GM19238 (cell line): ENCODE data around the gene APOBEC4.

Experiments used
- DNase-seq: peaks from one replicate; pipeline ENCODE4 v3.0.0; 2011; ENCODE audit warnings: low spot score; ENCODE audit not compliant: insufficient read length

APOBEC4 gene

DNA sequence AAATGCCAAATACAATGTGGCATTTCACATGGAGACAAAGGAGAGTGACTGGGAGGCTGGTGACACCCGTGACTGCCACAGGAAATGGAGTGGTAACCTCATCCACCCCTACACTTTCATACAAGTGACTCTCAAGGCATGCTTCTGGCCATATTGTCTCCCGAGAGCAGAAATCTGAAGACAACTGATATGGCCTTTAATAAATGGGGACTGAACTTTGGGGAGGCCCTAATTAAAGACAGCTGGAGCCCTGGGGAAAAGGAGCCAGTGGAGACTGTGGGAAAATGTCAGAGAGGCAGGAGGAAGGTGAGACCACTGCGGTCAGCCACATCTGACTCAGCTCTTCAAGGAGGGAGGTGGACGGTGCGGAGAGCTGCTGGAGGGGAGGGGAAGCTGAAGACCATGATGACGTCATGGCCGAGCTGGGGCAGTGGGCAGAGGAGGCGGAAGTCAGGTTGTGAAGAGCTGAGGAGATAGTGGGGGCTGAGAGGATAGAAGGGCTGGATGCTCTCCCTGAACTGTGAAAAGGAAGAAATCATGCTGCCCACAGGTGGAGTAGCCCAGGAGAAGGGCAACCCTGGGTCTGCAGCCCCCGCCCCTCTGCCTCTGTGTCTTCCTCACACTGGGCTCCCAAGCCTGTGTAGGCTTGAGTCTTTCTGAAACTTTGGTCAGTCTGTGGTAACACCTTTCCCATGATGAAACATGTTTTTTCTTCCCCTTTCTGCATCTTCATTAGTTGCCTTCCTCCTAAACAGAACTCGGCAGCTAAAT, 48.9 kb downstream of the APOBEC4 start:
- no peak for DNase-seq

DNA sequence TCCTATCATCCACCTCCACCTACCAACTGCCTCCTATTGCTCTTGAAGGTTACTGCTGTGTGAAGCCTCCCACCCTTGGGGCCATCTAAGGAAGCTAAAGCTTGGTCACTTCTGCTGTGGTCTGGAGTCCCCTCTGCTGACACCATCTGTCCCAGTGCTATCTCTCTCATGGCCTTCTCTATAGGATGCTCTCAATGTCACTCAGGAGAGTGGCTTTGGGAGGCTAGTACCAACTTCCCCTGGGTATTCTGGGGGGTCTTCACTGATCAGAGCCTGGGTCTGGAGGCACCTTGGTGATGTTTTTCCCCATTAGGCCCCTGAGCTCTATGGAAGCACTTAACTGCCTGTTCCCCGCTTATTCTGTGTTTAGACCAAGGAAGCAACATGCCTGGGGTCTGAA, 50.6 kb downstream of the APOBEC4 start:
- no peak for DNase-seq

DNA sequence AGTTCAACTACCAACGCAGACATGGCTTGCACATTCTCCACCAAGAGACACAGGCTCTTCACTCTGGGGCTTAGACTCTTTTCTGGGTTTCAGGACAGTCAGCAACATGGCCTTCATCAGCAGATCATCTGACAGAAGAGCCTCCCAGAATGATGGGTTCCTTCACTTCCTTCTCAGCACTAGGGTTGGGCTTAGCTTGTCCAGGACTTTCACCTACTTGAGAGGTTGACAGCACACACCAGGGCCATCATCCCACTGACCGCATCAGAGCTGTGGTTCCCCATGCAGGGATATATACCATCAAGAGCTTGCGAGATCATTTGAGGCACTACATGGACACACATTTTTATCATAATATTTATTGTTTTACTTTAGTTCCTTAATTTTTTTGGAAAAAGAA, 52.5 kb downstream of the APOBEC4 start:
- DNase-seq = no peak

DNA sequence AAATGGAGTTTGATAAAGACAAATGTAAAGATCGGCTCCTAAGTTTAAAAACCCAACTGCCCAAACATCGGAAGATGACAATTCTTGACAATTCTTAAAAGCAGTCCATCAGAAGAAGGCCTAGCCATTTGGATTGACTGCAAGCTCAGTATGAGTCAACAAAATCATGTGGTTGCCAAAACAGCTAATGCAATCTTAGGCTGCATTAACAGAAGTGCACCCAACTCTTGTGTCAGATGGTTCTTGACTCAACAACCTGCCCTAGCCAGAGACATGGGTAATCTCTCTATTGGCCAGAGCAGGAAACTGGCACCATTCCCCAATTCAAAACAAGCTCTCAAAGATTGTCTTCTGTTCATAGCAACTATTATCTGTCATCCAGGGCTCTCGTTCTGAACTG, 53.0 kb downstream of the APOBEC4 start:
- no peak for DNase-seq

DNA sequence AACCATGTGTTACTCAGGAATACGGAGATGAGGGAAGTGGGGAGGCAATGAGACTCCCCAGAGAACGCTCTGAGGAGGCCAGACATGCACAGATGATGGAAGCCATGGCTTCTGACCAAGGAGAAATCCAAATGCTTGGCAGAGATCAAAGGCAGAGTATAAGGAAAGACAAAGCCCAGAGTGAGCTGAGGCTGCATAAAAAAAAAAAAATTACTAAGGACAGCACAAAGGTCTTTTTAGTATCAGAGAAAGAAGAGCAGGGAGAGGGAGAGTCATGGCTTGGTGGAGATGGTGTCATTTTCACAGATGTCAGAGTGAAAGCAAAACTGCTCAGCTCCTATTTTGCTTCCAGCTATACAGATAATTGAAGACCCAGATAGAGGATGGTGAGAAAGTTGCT, 54.7 kb downstream of the APOBEC4 start:
- DNase-seq = no peak

DNA sequence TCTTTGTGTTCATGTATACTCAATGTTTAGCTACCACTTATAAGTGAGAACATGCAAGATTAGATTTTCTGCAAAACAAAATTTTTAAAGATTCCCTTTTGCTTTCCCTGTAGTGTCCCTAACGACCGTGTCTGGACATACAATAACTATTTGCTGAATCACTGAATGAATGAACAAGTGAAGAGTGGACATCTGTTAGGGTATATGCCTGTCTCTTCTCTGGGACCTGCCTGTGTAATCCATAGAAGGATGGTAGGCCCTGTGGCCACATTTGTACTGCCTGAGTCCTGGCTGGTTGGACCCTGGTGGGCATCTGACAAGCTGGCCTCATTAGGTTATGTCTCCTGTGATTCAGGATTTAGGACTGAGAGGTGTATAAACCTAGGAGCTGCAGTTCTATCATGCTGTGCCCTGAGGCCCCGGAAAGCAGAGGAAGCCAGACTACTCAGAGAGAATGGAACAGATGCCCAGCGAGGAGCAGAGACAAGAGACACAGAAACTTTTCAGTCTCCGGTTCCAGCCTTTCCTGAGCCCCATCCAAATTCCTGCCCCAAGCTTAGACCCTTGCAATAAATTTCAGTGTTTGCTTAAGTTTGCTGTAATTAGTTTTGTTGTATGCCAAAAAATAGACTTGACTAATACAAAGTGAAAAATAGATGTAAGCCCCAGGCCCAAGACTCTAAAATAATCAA, 55.3 kb downstream of the APOBEC4 start:
- DNase-seq = no peak

DNA sequence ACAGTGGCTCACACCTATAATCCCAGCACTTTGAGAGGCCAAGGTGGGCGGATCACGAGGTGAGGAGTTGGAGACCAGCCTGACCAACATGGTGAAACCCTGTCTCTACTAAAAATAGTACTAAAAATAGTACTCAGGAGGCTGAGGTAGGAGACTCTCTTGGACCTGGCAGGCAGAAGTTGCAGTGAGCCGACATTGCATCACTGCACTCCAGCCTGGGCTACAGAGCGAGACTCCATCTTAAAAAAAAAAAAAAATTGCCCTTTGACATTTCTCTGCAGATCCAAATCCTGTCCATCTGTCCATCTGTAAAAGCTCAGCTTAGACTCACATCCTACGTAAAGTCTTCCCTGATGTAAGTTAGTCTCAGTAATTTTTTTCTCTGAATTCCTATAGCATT, 56.6 kb downstream of the APOBEC4 start:
- no peak for DNase-seq
